Stimulated activated CD8-positive, alpha-beta memory T cell treated with anti-CD3 and anti-CD28 coated beads, Interleukin-7, amount 100 ng/mL, for 48 hours (primary cell): ENCODE data around the gene KPNA4.
A peak's percentile ranks its signal among the peaks of the same experiment; 100 is the strongest.
"Not testable (repeated sequence)": the region's sequence is repeated elsewhere in the genome, so short reads cannot be mapped to it uniquely, and the experiment has no call there.

Experiments
- DNase-seq, 2 donors: peaks; one replicate each; pipeline ENCODE4 v3.0.0-alpha.2; 2020; ENCODE audit warnings: low read depth in 1 of 2; ENCODE audit errors: extremely low read depth in 1 of 2

Gene KPNA4

GRCh38 chr3:160573955-160574525, 8.7 kb upstream of the KPNA4 start:
- DNase-seq, result not testable (repeated sequence)

GRCh38 chr3:160569894-160570652, 4.7 kb upstream of the KPNA4 start:
- no peak for DNase-seq

DNA sequence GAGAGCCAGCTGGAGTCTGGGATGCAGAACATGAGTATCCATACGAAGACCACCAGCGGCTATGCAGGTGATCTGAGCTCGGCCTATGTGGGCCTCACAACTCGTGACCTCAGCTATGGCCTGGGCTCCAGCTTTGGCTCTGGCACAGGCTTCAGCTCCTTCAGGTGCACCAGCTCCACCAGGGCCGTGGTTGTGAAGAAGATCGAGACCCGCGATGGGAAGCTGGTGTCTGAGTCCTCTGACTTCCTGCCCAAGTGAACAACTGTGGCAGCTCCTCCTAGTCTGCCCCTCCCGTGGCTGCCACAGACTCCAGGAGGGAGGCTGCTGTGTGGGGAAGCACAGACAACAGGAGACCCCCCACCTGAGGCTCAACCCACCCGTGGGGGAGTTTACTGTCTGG, 3.6 kb upstream of the KPNA4 start:
- DNase-seq, result no peak

GRCh38 chr3:160567774-160568173, 2.4 kb upstream of the KPNA4 start:
- no peak for DNase-seq

GRCh38 chr3:160566499-160566898, 1.1 kb upstream of the KPNA4 start:
- DNase-seq, result no peak

- peak; percentile 30 to 32 for DNase-seq
Observed at GRCh38 chr3:160564949-160565441, 376 bp downstream of the KPNA4 start.

- DNase-seq, result no peak
Observed at GRCh38 chr3:160564258-160564911, 986 bp downstream of the KPNA4 start.

DNA sequence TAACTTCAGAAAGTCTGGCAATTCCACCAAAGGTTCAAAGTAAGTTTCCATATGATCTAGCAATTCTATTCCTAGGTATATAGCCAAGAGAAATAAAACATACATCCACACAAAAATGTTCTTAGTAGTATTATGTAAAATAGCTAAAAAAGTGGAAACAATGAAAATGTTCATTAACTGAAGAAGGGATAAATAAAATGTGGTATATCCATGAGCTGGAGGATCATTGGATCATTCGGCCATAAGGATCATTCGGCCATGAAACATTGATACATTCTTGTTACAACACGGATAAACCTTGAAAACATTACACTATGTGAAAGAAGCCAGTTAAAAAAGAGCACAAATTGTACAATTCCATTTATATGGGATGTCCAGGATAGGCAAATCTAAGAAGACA, 2.4 kb downstream of the KPNA4 start:
- no peak for DNase-seq

- DNase-seq, result no peak
Observed at GRCh38 chr3:160557571-160557970, 7.8 kb downstream of the KPNA4 start.

DNA sequence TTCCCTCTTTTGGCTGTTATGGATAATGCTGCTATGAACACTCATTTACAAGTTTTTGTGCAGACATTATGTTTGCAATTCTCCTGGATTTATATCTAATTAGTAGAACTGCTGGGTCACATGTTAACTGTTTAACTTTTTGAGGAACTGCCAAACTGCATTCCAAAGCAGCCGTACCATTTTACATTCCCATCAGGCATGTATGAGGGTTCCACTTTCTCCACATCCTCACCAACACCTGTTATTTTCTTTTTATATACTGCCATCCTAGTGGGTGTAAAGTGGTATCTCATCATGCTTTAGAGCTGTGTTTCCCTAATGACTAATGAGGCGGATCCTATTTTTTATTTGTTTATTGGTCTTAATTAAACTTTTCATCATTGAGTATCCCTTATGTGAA, 9.2 kb downstream of the KPNA4 start:
- DNase-seq, result no peak

- no peak for DNase-seq
Observed at GRCh38 chr3:160554980-160555379, 10.4 kb downstream of the KPNA4 start.

GRCh38 chr3:160553827-160554226, 11.5 kb downstream of the KPNA4 start:
- DNase-seq, result no peak

GRCh38 chr3:160546727-160547126, 18.6 kb downstream of the KPNA4 start:
- DNase-seq, result no peak

- DNase-seq, result no peak
Observed at GRCh38 chr3:160545504-160545871, 19.9 kb downstream of the KPNA4 start.

GRCh38 chr3:160544844-160545503, 20.4 kb downstream of the KPNA4 start:
- DNase-seq, result no peak

DNA sequence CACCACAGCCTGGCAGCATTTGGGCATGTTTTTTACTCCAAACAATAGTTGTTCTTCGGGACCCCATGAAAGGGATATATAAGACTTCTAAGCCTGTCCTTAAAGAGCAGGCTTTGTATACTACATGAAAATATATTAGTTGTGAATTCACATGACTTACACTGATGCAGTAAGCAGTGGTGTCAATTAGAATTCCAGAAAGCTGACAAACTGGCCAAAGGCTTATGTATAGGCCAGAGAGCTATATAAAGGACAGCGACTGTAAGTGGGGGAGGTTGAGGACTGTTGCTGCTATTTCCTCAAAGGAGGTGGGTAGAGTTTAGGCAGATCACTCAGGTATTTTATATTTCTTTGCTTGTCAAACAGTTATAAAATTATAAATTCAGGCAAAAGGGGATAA, 24.8 kb downstream of the KPNA4 start:
- DNase-seq, result no peak

- no peak for DNase-seq
Observed at GRCh38 chr3:160538895-160539294, 26.5 kb downstream of the KPNA4 start.

GRCh38 chr3:160537729-160538128, 27.6 kb downstream of the KPNA4 start:
- DNase-seq, result no peak

DNA sequence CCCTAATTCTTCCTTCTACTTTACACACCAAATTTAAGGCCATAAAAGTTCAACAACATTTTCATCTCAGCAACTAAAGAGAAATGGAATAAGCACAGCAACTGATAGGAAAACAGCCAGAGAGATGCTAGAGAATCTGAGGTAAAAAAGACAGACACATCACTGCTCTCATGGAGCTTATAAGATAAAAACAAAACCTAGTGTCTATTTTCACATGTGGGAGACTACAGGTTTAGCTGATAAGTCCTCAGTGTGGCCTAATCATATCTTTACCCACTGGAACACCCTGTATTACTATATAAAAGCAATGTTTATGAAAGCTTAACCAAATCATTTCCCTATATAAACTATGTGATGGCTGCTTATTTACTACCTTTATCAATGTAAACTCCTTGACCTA, 33.0 kb downstream of the KPNA4 start:
- DNase-seq, result no peak

DNA sequence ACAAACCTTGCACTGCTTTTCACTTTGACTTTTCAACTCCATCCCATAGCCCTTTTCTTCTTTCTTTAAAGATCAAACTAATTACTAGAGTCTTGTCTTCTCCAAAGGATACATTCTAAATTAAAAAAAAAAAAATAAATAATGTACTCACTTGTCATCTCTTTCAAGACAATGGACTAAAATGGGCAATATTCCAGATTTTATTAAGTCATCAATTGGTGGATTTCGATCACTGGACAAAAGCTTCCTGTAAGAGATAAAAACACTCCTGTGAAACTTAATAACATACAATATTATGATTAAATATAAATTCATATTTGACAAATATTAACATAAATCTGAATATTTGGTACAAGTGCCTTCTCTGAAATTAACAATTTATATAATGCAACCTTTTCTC, 34.1 kb downstream of the KPNA4 start:
- no peak for DNase-seq

GRCh38 chr3:160516391-160516790, 49.0 kb downstream of the KPNA4 start:
- DNase-seq, result not testable (repeated sequence)

- DNase-seq, result no peak
Observed at GRCh38 chr3:160501325-160501724, 64.0 kb downstream of the KPNA4 start.
